H1 (cell line): ENCODE measurements around the gene TMEM125. TPM values are rescaled to one million over a fixed set of nuclear protein-coding genes. Genes with fewer than 3 reads are reported as not detected.

ENCODE experiments used
- CTCF ChIA-PET: fragments of 300-600 bp; sonication (Branson Sonifier 250); formaldehyde crosslinking; loops from one replicate; lab custom pipeline; 2021; ENCODE audit not compliant: partially characterized antibody; lab: Charles Lee
- POLR2A ChIA-PET: fragments of 300-600 bp; sonication (Branson Sonifier 250); formaldehyde crosslinking; loops from one replicate; lab custom pipeline; 2021; ENCODE audit warnings: inconsistent platforms; ENCODE audit not compliant: partially characterized antibody; lab: Charles Lee
- DNase-seq, 2 experiments: peaks; one replicate each; pipeline versions ENCODE4 v3.0.0 to v3.0.0-alpha.2; 2010 to 2022; ENCODE audit warnings: low spot score in 2 of 2, low read depth in 1 of 2, mixed read lengths in 1 of 2
- FAIRE-seq: peaks from 2 replicates; lab custom pipeline; 2011; peaks lifted over from hg19 to GRCh38; lab: Jason Lieb, UNC
- H2AFZ ChIP-seq: 2 replicates; pipeline ENCODE4 v1.8.1; 2012; ENCODE audit warnings: low read length, inconsistent platforms
- H2AK5ac ChIP-seq: 2 replicates; pipeline ENCODE4 v1.6.1; 2013; ENCODE audit warnings: low read depth, low read length
- H2BK120ac ChIP-seq: replicated peaks from 2 replicates; pipeline ENCODE3; 2013; ENCODE audit warnings: low read depth, low read length, inconsistent platforms
- H2BK12ac ChIP-seq: 2 replicates; pipeline ENCODE4 v1.6.1; 2013; ENCODE audit warnings: low read depth, low read length
- H2BK15ac ChIP-seq: 2 replicates; pipeline ENCODE4 v1.6.1; 2013; ENCODE audit warnings: low read length
- H2BK20ac ChIP-seq: 2 replicates; pipeline ENCODE4 v1.6.1; 2013; ENCODE audit warnings: low read length
- H2BK5ac ChIP-seq: 2 replicates; pipeline ENCODE4 v1.6.1; 2013; ENCODE audit warnings: low read depth, low read length
- H3K14ac ChIP-seq: 2 replicates; pipeline ENCODE4 v1.6.1; 2013; ENCODE audit warnings: inconsistent platforms; ENCODE audit not compliant: insufficient read length
- H3K18ac ChIP-seq: 2 replicates; pipeline ENCODE4 v1.6.1; 2013; ENCODE audit warnings: low read length; ENCODE audit errors: extremely low read depth
- H3K23ac ChIP-seq: 2 replicates; pipeline ENCODE4 v1.6.1; 2013; ENCODE audit warnings: inconsistent platforms; ENCODE audit not compliant: insufficient read length
- H3K23me2 ChIP-seq: 2 replicates; pipeline ENCODE4 v1.6.1; 2013; ENCODE audit warnings: low read depth, low read length
- H3K27ac ChIP-seq: 2 replicates; pipeline ENCODE4 v1.6.1; 2011; ENCODE audit warnings: low read depth, low read length, inconsistent platforms
- H3K27me3 ChIP-seq, 4 experiments: replicated peaks in 1 of 4; 1 replicate in 1 of 4; 2 replicates in 3 of 4; pipeline versions ENCODE4 v1.6.1 to v1.8.1; 2011 to 2013; ENCODE audit warnings: low read length in 3 of 4, mild to moderate bottlenecking in 3 of 4, inconsistent platforms in 2 of 4, mixed read lengths in 2 of 4, moderate library complexity in 1 of 4; ENCODE audit not compliant: control insufficient read depth in 3 of 4, insufficient read depth in 3 of 4; ENCODE audit errors: extremely low read depth in 1 of 4
- H3K36me3 ChIP-seq, 4 experiments: 2 replicates each; pipeline versions ENCODE4 v1.6.1 to v1.8.1; 2011 to 2013; ENCODE audit warnings: mild to moderate bottlenecking in 4 of 4, low read length in 3 of 4, moderate library complexity in 2 of 4, control low read depth in 1 of 4, inconsistent platforms in 1 of 4; ENCODE audit not compliant: insufficient read depth in 4 of 4, control insufficient read depth in 2 of 4
- H3K4ac ChIP-seq: replicated peaks from 2 replicates; pipeline ENCODE3; 2013; ENCODE audit warnings: low read length, low read depth, mixed read lengths, inconsistent platforms; ENCODE audit not compliant: insufficient read length
- H3K4me1 ChIP-seq, 4 experiments: replicated peaks in 1 of 4; 1 replicate in 1 of 4; 2 replicates in 3 of 4; pipeline versions ENCODE4 v1.6.1 to v1.8.1; 2011 to 2013; ENCODE audit warnings: low read length in 3 of 4, inconsistent platforms in 2 of 4, mixed read lengths in 1 of 4; ENCODE audit not compliant: insufficient read depth in 4 of 4, control insufficient read depth in 3 of 4
- H3K4me2 ChIP-seq, 2 experiments: 2 replicates each; pipeline versions ENCODE4 v1.6.1 to v1.8.1; 2011 to 2013; ENCODE audit warnings: low read depth in 2 of 2, low read length in 2 of 2, control low read depth in 1 of 2, inconsistent platforms in 1 of 2, mild to moderate bottlenecking in 1 of 2; ENCODE audit not compliant: insufficient read depth in 1 of 2
- H3K4me3 ChIP-seq, 4 experiments: fragments of 200-600, 300-600 bp in 1 of 4; sonication (generic), shearing (Covaris generic), sonication (Bioruptor Twin) in 1 of 4; 2 replicates each; pipeline versions ENCODE4 v1.5.1 to v1.8.1; 2011 to 2016; ENCODE audit warnings: low read length in 4 of 4, low read depth in 3 of 4, control low read depth in 2 of 4, inconsistent platforms in 2 of 4, mild to moderate bottlenecking in 2 of 4, mixed read lengths in 1 of 4, moderate library complexity in 1 of 4; ENCODE audit not compliant: insufficient read depth in 2 of 4; ENCODE audit errors: extremely low read depth in 1 of 4
- H3K56ac ChIP-seq: replicated peaks from 2 replicates; pipeline ENCODE3; 2013; ENCODE audit warnings: low read depth, mild to moderate bottlenecking, mixed read lengths, low read length, inconsistent platforms; ENCODE audit not compliant: insufficient read length
- H3K79me1 ChIP-seq: 2 replicates; pipeline ENCODE4 v1.6.1; 2013; ENCODE audit warnings: low read depth, low read length, control low read depth
- H3K79me2 ChIP-seq, 2 experiments: 2 replicates each; pipeline versions ENCODE4 v1.6.1 to v1.8.1; 2012 to 2013; ENCODE audit warnings: low read length in 2 of 2, mild to moderate bottlenecking in 2 of 2, inconsistent platforms in 1 of 2; ENCODE audit not compliant: insufficient read depth in 2 of 2, control insufficient read depth in 1 of 2
- H3K9ac ChIP-seq, 4 experiments: replicated peaks in 1 of 4; 1 replicate in 1 of 4; 2 replicates in 3 of 4; pipeline versions ENCODE4 v1.6.1 to v1.8.1; 2011 to 2013; ENCODE audit warnings: low read depth in 3 of 4, low read length in 3 of 4, control low read depth in 2 of 4, mild to moderate bottlenecking in 2 of 4, moderate library complexity in 2 of 4, inconsistent platforms in 1 of 4; ENCODE audit errors: extremely low read depth in 1 of 4
- H3K9me3 ChIP-seq, 2 experiments: 2 replicates each; pipeline versions ENCODE4 v1.6.1 to v1.8.1; 2012 to 2013; ENCODE audit warnings: mild to moderate bottlenecking in 2 of 2, moderate library complexity in 2 of 2, control low read depth in 1 of 2, inconsistent platforms in 1 of 2, low read depth in 1 of 2, low read length in 1 of 2, mixed read lengths in 1 of 2; ENCODE audit not compliant: insufficient read depth in 2 of 2
- H4K20me1 ChIP-seq, 2 experiments: replicated peaks in 1 of 2; 2 replicates each; pipeline versions ENCODE3 to v1.8.1; 2011 to 2013; ENCODE audit warnings: inconsistent platforms in 2 of 2, low read length in 2 of 2, mild to moderate bottlenecking in 1 of 2; ENCODE audit not compliant: insufficient read depth in 2 of 2, control insufficient read depth in 1 of 2
- H4K5ac ChIP-seq: 2 replicates; pipeline ENCODE4 v1.6.1; 2013; ENCODE audit warnings: low read length, low read depth, mixed read lengths, inconsistent platforms; ENCODE audit not compliant: insufficient read length
- H4K8ac ChIP-seq: 2 replicates; pipeline ENCODE4 v1.8.0; 2013; ENCODE audit warnings: mild to moderate bottlenecking, moderate library complexity, low read length, inconsistent platforms; ENCODE audit not compliant: insufficient read depth; ENCODE audit errors: extremely low read depth
- H4K91ac ChIP-seq: replicated peaks from 2 replicates; pipeline ENCODE3; 2013; ENCODE audit warnings: low read length, mixed read lengths, inconsistent platforms; ENCODE audit not compliant: insufficient read length
- BACH1 ChIP-seq: IDR thresholded peaks from 2 replicates; pipeline ENCODE4 v1.6.1; 2012; ENCODE audit warnings: low read length, improper control_type of control experiment
- CEBPB ChIP-seq: IDR thresholded peaks from 2 replicates; pipeline ENCODE4 v1.6.1; 2012; ENCODE audit warnings: low read depth, low read length
- HDAC6 ChIP-seq: IDR thresholded peaks from one replicate; pipeline ENCODE4 v1.7.1; 2012; ENCODE audit warnings: low read depth, mild to moderate bottlenecking, inconsistent platforms, low read length, moderate library complexity
- SRF ChIP-seq: IDR thresholded peaks from 2 replicates; pipeline ENCODE4 v1.6.1; 2011; ENCODE audit warnings: mild to moderate bottlenecking, low read depth, low read length, moderate library complexity
- WGBS, 2 experiments: shearing (Covaris generic) in 1 of 2; methylation state at CpG; one replicate each; pipeline versions ENCODE4 v1.1.6 to v1.1.7; 2013 to 2015; ENCODE audit warnings: low lambda C conversion rate in 2 of 2, mixed read lengths in 2 of 2, inconsistent platforms in 1 of 2, low coverage in 1 of 2, missing lambda C conversion rate in 1 of 2; ENCODE audit not compliant: insufficient replicate concordance in 2 of 2, insufficient coverage in 1 of 2, insufficient read length in 1 of 2; ENCODE audit errors: extremely low coverage in 1 of 2, missing lambda C conversion rate in 1 of 2; 5-methylcytosine and 5-hydroxymethylcytosine counted together
- polyA plus RNA-seq, 7 experiments: library from polyadenylated mRNA; depleted of rRNA in 3 of 7; stranded (reverse) in 5 of 7; unstranded in 2 of 7; fragments of >200 nt in 5 of 7; fragments of 200-250 nt in 2 of 7; gene quantifications; 1 replicate in 5 of 7; 2 replicates in 1 of 7; 4 replicates in 1 of 7; pipeline versions ENCODE4 v1.2.1 to v1.2.3, GENCODE V29; 2011 to 2013; ENCODE audit warnings: missing spikeins in 2 of 7, mixed read lengths in 2 of 7
- total RNA-seq: library from RNA; stranded (reverse); fragmentation: NEBNext Ultra II Directional; extraction: Animal tissue kit (Norgen Biotek cat#: 25700); gene quantifications from 2 replicates; pipeline ENCODE4 v1.2.1, GENCODE V29; 2021

Gene TMEM125
- total and polyA plus RNA-seq, 2 of the 8 experiments (the other 6 are each of a cell fraction or from before 2014, with no cell fraction given) = 26.5 to 46.7 TPM

DNA sequence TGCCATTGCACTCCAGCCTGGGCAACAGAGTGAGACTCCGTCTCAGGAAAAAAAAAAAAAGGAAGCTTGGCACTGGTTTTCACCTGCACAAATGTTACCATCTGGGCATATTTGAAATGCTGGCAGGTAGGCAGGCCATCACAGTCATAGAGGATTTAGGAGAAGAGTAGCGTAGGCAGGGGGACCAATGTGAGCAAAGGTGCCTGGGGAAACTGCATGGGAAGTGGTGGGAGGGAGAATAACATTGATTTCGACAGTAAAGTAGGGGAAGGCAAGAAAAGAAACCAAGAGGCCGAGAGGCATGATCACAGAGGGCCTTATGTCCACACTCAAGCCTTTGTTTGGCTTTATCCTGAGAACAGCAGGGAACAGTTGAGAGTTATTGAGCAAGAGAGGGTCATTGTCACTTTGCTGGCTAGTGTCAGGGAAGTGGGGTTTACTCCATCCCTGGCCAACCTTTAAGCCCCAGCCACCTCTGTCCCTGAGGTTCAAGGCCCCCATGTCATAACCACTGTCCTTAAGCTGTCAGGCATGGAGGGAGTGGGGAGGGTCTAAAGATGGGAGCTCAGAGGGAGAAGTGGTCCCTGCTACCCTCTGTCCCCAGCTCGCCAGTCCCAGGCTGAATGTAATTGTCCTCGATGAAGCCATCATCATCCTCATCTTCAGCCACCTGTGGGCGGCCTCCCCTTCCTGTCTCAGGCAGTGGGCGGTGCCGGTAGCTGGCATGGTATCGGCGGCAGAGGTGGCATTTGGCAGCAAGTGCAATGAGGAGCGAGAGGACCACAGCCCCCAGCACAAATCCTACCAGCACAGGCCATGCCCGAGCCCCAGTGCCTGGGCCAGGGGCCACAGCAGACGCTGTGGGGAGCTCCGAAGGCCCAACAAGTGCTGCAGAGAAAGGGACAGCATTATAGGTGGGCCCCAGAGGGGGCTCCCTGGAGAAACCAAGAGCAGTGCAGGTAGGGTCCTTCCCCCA, 12.7 kb downstream of the TMEM125 start:
- no peak overlapping the region for H2BK12ac ChIP-seq
- H3K18ac ChIP-seq = no peak overlapping the region; the same call in 1 of the 2 replicates
- no peak overlapping the region for H2BK20ac ChIP-seq
- peak overlapping the region; percentile 29 for H4K8ac ChIP-seq
- H3K23me2 ChIP-seq = peaks cover 3% of the 10 kb centered on the region; the same call in 1 of the 2 replicates
- DNase-seq (no peak), FAIRE-seq (no peak)
- H3K4me3 ChIP-seq = no peak overlapping the region
- no peak overlapping the region for H3K9ac ChIP-seq
- H3K9me3 ChIP-seq = no peaks in the 10 kb centered on the region
- no peaks in the 10 kb centered on the region; the same call in none of the 2 replicates for H3K79me1 ChIP-seq
- CTCF ChIA-PET = interaction anchor here (1.3 kb wide), 2 partner anchors 8 to 132 kb away, joined by 3 to 4 read pairs; no protein-coding TSS in a partner anchor
- no peak overlapping the region for H3K56ac ChIP-seq
- H3K27me3 ChIP-seq = no peaks in the 10 kb centered on the region; a peak in 1 of 7 replicates
- H2AK5ac ChIP-seq = no peak overlapping the region
- no peaks in the 10 kb centered on the region for H3K79me2 ChIP-seq
- no peak overlapping the region for H2BK5ac ChIP-seq
- H2BK120ac ChIP-seq = no peak overlapping the region
- H4K20me1 ChIP-seq = no peaks in the 10 kb centered on the region
- H3K36me3 ChIP-seq = no peaks in the 10 kb centered on the region
- no peak overlapping the region for H3K23ac ChIP-seq
- 93% methylated on average over 14 of the region's 15 CpGs; no CpG with 5 or more reads in 1 of the 2 experiments for WGBS, 2 experiments
- H3K14ac ChIP-seq = no peak overlapping the region
- no peak for TF ChIP-seq BACH1
- TF ChIP-seq CEBPB = no peak
- no peak for TF ChIP-seq HDAC6
- TF ChIP-seq SRF = no peak
- H2BK15ac ChIP-seq = no peak overlapping the region
- H2AFZ ChIP-seq = no peak overlapping the region
- POLR2A ChIA-PET = interaction anchor here (1.0 to 4.4 kb wide), 3 partner anchors 11 to 107 kb away, joined by 3 to 31 read pairs (median 3); partner anchors contain the start of genes CDC20, MED8, SZT2 and TMEM125
- no peak overlapping the region for H3K27ac ChIP-seq
- H3K4ac ChIP-seq = no peak overlapping the region
- peaks cover 0 to 15% (median 12%) of the 10 kb centered on the region in 4 experiments; a peak in 6 of 7 replicates for H3K4me1 ChIP-seq
- no peak overlapping the region for H3K4me2 ChIP-seq
- no peak overlapping the region for H4K91ac ChIP-seq
- no peak overlapping the region for H4K5ac ChIP-seq
